Airway epithelial cell (primary cell): ENCODE data around the gene PPM1F. TPM values are rescaled to one million over a fixed set of nuclear protein-coding genes. Genes with fewer than 3 reads are reported as not detected.

ENCODE experiments used
- total RNA-seq: library from RNA; depleted of rRNA; stranded (reverse); fragments of >200 nt; gene quantifications from 2 replicates; pipeline ENCODE4 v1.2.3, GENCODE V29; 2015

PPM1F gene, protein sequence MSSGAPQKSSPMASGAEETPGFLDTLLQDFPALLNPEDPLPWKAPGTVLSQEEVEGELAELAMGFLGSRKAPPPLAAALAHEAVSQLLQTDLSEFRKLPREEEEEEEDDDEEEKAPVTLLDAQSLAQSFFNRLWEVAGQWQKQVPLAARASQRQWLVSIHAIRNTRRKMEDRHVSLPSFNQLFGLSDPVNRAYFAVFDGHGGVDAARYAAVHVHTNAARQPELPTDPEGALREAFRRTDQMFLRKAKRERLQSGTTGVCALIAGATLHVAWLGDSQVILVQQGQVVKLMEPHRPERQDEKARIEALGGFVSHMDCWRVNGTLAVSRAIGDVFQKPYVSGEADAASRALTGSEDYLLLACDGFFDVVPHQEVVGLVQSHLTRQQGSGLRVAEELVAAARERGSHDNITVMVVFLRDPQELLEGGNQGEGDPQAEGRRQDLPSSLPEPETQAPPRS
- 25.2 and 29.3 TPM in 2 replicates for total RNA-seq

DNA sequence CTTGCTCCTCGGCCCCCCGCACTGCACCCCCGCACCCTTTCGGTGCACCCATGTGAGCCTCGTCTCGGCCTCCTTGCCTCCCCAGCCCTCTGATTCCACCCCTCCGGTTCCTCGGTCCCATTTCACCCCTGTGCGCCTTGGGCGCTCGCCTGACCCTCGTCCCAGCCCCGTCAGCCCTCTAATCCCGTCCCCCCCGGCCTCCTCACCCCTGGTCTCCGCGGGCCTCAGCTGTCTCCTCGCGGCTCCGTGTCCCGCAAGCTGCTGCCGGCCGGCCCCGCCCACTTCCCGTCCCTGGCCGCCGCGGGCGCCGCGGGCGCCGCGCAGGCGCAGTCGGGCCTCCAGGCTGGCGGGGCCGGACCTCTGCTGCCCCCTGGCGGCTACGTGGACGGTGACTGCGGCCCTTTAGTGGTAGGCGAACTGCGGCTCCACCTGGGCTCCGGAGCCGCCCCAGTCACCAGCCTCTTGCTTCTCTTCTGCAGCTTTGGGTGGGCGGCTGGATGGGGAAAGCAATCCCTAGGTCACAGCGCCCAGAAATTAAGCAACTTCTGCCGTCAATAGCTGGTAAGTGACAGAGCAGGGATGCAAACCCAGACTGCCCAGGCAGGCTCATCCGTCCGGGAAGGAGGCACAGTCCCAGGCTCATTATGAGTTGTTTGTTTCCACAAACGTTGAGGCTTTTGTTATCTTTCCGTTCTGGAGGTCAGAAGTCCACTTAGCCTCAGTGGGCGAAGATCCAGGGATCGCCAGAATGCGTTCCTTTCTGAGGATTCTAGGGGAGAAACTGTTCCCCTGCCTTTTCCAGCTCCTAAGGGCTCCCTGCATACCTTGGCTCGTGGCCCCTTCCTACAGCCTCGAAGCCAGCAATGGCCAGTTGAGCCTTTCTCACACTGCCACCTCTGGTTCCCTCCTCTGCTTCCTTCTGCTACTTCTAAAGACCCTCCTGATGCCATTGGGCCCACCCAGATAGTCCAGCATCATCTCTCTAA is at the start of gene PPM1F:
PPM1F (minus strand) TSS at position 263 of the 986 bp plus-strand sequence. CDS start 6,800 bp downstream, outside the sequence.

GRCh38 chr22:21982338-21982965 is 29.8 kb upstream of the PPM1F start, which contains the start of gene TOP3B:
Gene TOP3B, minus strand, starts transcription at chr22:21982787. Its CDS starts 7,078 bp downstream, at chr22:21975709.

Other genes with a start within 250 kb of the PPM1F start
- gene YPEL1, start 217.1 kb downstream of the PPM1F start, total RNA-seq: 0.07 TPM in 1 of 2 replicates, not detected in the other
- 25.4 and 31.9 TPM in 2 replicates for gene MAPK1, start 85.2 kb downstream of the PPM1F start, total RNA-seq
- 19.6 and 29.1 TPM in 2 replicates for gene TOP3B, start 29.9 kb upstream of the PPM1F start, total RNA-seq